ENCODE data around the gene DPP9.

Gene DPP9

GRCh38 chr19:4638828-4639530 is 84.7 kb downstream of the DPP9 start, which contains the start of gene TNFAIP8L1:
TSS of gene TNFAIP8L1 (plus strand) at chr19:4639516. CDS start at chr19:4651870, 12,354 bp downstream.
- in situ Hi-C loops (cut with HindIII; ENCODE audit: low sequenced_read_pairs) = no loop called here
- TF ChIP-seq CTCF (IDR thresholded peaks at IDR 0.05; ENCODE audit: low read depth, low read length, missing control alignments) = no peak
- H3K4me3 ChIP-seq (ENCODE audit: low read depth, low read length) = peak within 1 kb of the TSS; percentile 73
- DNase-seq (ENCODE audit: low read depth) = peak; percentile 80

GRCh38 chr19:4638317-4638716 is 85.3 kb downstream of the DPP9 start:
- DNase-seq (ENCODE audit: low read depth) = no peak
- TF ChIP-seq CTCF (IDR thresholded peaks at IDR 0.05; ENCODE audit: low read depth, low read length, missing control alignments) = no peak
- H3K4me3 ChIP-seq (ENCODE audit: low read depth, low read length) = no peak overlapping the region
- in situ Hi-C loops (cut with HindIII; ENCODE audit: low sequenced_read_pairs) = no loop called here

- in situ Hi-C loops (cut with HindIII; ENCODE audit: low sequenced_read_pairs) = no loop called here
- DNase-seq (ENCODE audit: low read depth) = no peak
- TF ChIP-seq CTCF (IDR thresholded peaks at IDR 0.05; ENCODE audit: low read depth, low read length, missing control alignments) = no peak
- peak overlapping the region; percentile 40 for H3K4me3 ChIP-seq (ENCODE audit: low read depth, low read length)
Observed at GRCh38 chr19:4636761-4637160, 86.9 kb downstream of the DPP9 start.

- in situ Hi-C loops (cut with HindIII; ENCODE audit: low sequenced_read_pairs) = no loop called here
- no peak for DNase-seq (ENCODE audit: low read depth)
- peak overlapping the region; percentile 40 for H3K4me3 ChIP-seq (ENCODE audit: low read depth, low read length)
- TF ChIP-seq CTCF (IDR thresholded peaks at IDR 0.05; ENCODE audit: low read depth, low read length, missing control alignments) = peak; percentile 83
Observed at GRCh38 chr19:4636151-4636717, 87.4 kb downstream of the DPP9 start.

GRCh38 chr19:4635754-4636116 is 87.9 kb downstream of the DPP9 start:
- peak overlapping the region; percentile 40 for H3K4me3 ChIP-seq (ENCODE audit: low read depth, low read length)
- DNase-seq (ENCODE audit: low read depth) = no peak
- in situ Hi-C loops (cut with HindIII; ENCODE audit: low sequenced_read_pairs) = no loop called here
- no peak for TF ChIP-seq CTCF (IDR thresholded peaks at IDR 0.05; ENCODE audit: low read depth, low read length, missing control alignments)

GRCh38 chr19:4633140-4633967 is 90.3 kb downstream of the DPP9 start:
- DNase-seq (ENCODE audit: low read depth) = no peak
- peak; percentile 87 for TF ChIP-seq CTCF (IDR thresholded peaks at IDR 0.05; ENCODE audit: low read depth, low read length, missing control alignments)
- in situ Hi-C loops (cut with HindIII; ENCODE audit: low sequenced_read_pairs) = no loop called here
- H3K4me3 ChIP-seq (ENCODE audit: low read depth, low read length) = no peak overlapping the region
